WTC11 (cell line): ENCODE results near the gene HAO1.

Source experiments
- ATF2 ChIP-seq: sonication (generic); formaldehyde crosslinking; IDR thresholded peaks from 2 replicates; pipeline ENCODE4 v1.8.1; 2022; ENCODE audit warnings: low read depth, missing genetic modification reagents, borderline replicate concordance
- CTCF ChIP-seq: fragments of 200-600 bp; IDR thresholded peaks from 2 replicates; pipeline ENCODE4 v1.8.0; 2022; ENCODE audit warnings: antibody characterized with exemption

GRCh38 chr20:7975851-7976414, 35.7 kb upstream of the HAO1 start:
- TF ChIP-seq CTCF: no peak
- TF ChIP-seq ATF2: no peak
